ENCODE data around the gene SEMA4D.

- TF ChIP-seq CTCF (IDR thresholded peaks at IDR 0.05) (peak; percentile 88), ZFX (IDR thresholded peaks at IDR 0.05; ENCODE audit: borderline replicate concordance) (no peak)
These were observed 179.5 kb downstream of the SEMA4D start, which contains the start of gene SECISBP2 for GRCh38 chr9:89318123-89319014.
